H1 (cell line): Measurements from ENCODE around the gene LRP8. TPM values are rescaled to one million over a fixed set of nuclear protein-coding genes. Genes with fewer than 3 reads are reported as not detected.

ENCODE experiments used
- CTCF ChIA-PET: fragments of 300-600 bp; sonication (Branson Sonifier 250); formaldehyde crosslinking; loops from one replicate; lab custom pipeline; 2021; ENCODE audit not compliant: partially characterized antibody; lab: Charles Lee
- POLR2A ChIA-PET: fragments of 300-600 bp; sonication (Branson Sonifier 250); formaldehyde crosslinking; loops from one replicate; lab custom pipeline; 2021; ENCODE audit warnings: inconsistent platforms; ENCODE audit not compliant: partially characterized antibody; lab: Charles Lee
- DNase-seq, 2 experiments: peaks; one replicate each; pipeline versions ENCODE4 v3.0.0 to v3.0.0-alpha.2; 2010 to 2022; ENCODE audit warnings: low spot score in 2 of 2, low read depth in 1 of 2, mixed read lengths in 1 of 2
- FAIRE-seq: peaks from 2 replicates; lab custom pipeline; 2011; peaks lifted over from hg19 to GRCh38; lab: Jason Lieb, UNC
- H2AFZ ChIP-seq: 2 replicates; pipeline ENCODE4 v1.8.1; 2012; ENCODE audit warnings: low read length, inconsistent platforms
- H2AK5ac ChIP-seq: 2 replicates; pipeline ENCODE4 v1.6.1; 2013; ENCODE audit warnings: low read depth, low read length
- H2BK120ac ChIP-seq: replicated peaks from 2 replicates; pipeline ENCODE3; 2013; ENCODE audit warnings: low read depth, low read length, inconsistent platforms
- H2BK12ac ChIP-seq: 2 replicates; pipeline ENCODE4 v1.6.1; 2013; ENCODE audit warnings: low read depth, low read length
- H2BK15ac ChIP-seq: 2 replicates; pipeline ENCODE4 v1.6.1; 2013; ENCODE audit warnings: low read length
- H2BK20ac ChIP-seq: 2 replicates; pipeline ENCODE4 v1.6.1; 2013; ENCODE audit warnings: low read length
- H2BK5ac ChIP-seq: 2 replicates; pipeline ENCODE4 v1.6.1; 2013; ENCODE audit warnings: low read depth, low read length
- H3K14ac ChIP-seq: 2 replicates; pipeline ENCODE4 v1.6.1; 2013; ENCODE audit warnings: inconsistent platforms; ENCODE audit not compliant: insufficient read length
- H3K18ac ChIP-seq: 2 replicates; pipeline ENCODE4 v1.6.1; 2013; ENCODE audit warnings: low read length; ENCODE audit errors: extremely low read depth
- H3K23ac ChIP-seq: 2 replicates; pipeline ENCODE4 v1.6.1; 2013; ENCODE audit warnings: inconsistent platforms; ENCODE audit not compliant: insufficient read length
- H3K23me2 ChIP-seq: 2 replicates; pipeline ENCODE4 v1.6.1; 2013; ENCODE audit warnings: low read depth, low read length
- H3K27ac ChIP-seq: 2 replicates; pipeline ENCODE4 v1.6.1; 2011; ENCODE audit warnings: low read depth, low read length, inconsistent platforms
- H3K27me3 ChIP-seq, 4 experiments: replicated peaks in 1 of 4; 1 replicate in 1 of 4; 2 replicates in 3 of 4; pipeline versions ENCODE4 v1.6.1 to v1.8.1; 2011 to 2013; ENCODE audit warnings: low read length in 3 of 4, mild to moderate bottlenecking in 3 of 4, inconsistent platforms in 2 of 4, mixed read lengths in 2 of 4, moderate library complexity in 1 of 4; ENCODE audit not compliant: control insufficient read depth in 3 of 4, insufficient read depth in 3 of 4; ENCODE audit errors: extremely low read depth in 1 of 4
- H3K36me3 ChIP-seq, 4 experiments: 2 replicates each; pipeline versions ENCODE4 v1.6.1 to v1.8.1; 2011 to 2013; ENCODE audit warnings: mild to moderate bottlenecking in 4 of 4, low read length in 3 of 4, moderate library complexity in 2 of 4, control low read depth in 1 of 4, inconsistent platforms in 1 of 4; ENCODE audit not compliant: insufficient read depth in 4 of 4, control insufficient read depth in 2 of 4
- H3K4ac ChIP-seq: replicated peaks from 2 replicates; pipeline ENCODE3; 2013; ENCODE audit warnings: low read length, low read depth, mixed read lengths, inconsistent platforms; ENCODE audit not compliant: insufficient read length
- H3K4me1 ChIP-seq, 4 experiments: replicated peaks in 1 of 4; 1 replicate in 1 of 4; 2 replicates in 3 of 4; pipeline versions ENCODE4 v1.6.1 to v1.8.1; 2011 to 2013; ENCODE audit warnings: low read length in 3 of 4, inconsistent platforms in 2 of 4, mixed read lengths in 1 of 4; ENCODE audit not compliant: insufficient read depth in 4 of 4, control insufficient read depth in 3 of 4
- H3K4me2 ChIP-seq, 2 experiments: 2 replicates each; pipeline versions ENCODE4 v1.6.1 to v1.8.1; 2011 to 2013; ENCODE audit warnings: low read depth in 2 of 2, low read length in 2 of 2, control low read depth in 1 of 2, inconsistent platforms in 1 of 2, mild to moderate bottlenecking in 1 of 2; ENCODE audit not compliant: insufficient read depth in 1 of 2
- H3K4me3 ChIP-seq, 4 experiments: fragments of 200-600, 300-600 bp in 1 of 4; sonication (generic), shearing (Covaris generic), sonication (Bioruptor Twin) in 1 of 4; 2 replicates each; pipeline versions ENCODE4 v1.5.1 to v1.8.1; 2011 to 2016; ENCODE audit warnings: low read length in 4 of 4, low read depth in 3 of 4, control low read depth in 2 of 4, inconsistent platforms in 2 of 4, mild to moderate bottlenecking in 2 of 4, mixed read lengths in 1 of 4, moderate library complexity in 1 of 4; ENCODE audit not compliant: insufficient read depth in 2 of 4; ENCODE audit errors: extremely low read depth in 1 of 4
- H3K56ac ChIP-seq: replicated peaks from 2 replicates; pipeline ENCODE3; 2013; ENCODE audit warnings: low read depth, mild to moderate bottlenecking, mixed read lengths, low read length, inconsistent platforms; ENCODE audit not compliant: insufficient read length
- H3K79me1 ChIP-seq: 2 replicates; pipeline ENCODE4 v1.6.1; 2013; ENCODE audit warnings: low read depth, low read length, control low read depth
- H3K79me2 ChIP-seq, 2 experiments: 2 replicates each; pipeline versions ENCODE4 v1.6.1 to v1.8.1; 2012 to 2013; ENCODE audit warnings: low read length in 2 of 2, mild to moderate bottlenecking in 2 of 2, inconsistent platforms in 1 of 2; ENCODE audit not compliant: insufficient read depth in 2 of 2, control insufficient read depth in 1 of 2
- H3K9ac ChIP-seq, 4 experiments: replicated peaks in 1 of 4; 1 replicate in 1 of 4; 2 replicates in 3 of 4; pipeline versions ENCODE4 v1.6.1 to v1.8.1; 2011 to 2013; ENCODE audit warnings: low read depth in 3 of 4, low read length in 3 of 4, control low read depth in 2 of 4, mild to moderate bottlenecking in 2 of 4, moderate library complexity in 2 of 4, inconsistent platforms in 1 of 4; ENCODE audit errors: extremely low read depth in 1 of 4
- H3K9me3 ChIP-seq, 2 experiments: 2 replicates each; pipeline versions ENCODE4 v1.6.1 to v1.8.1; 2012 to 2013; ENCODE audit warnings: mild to moderate bottlenecking in 2 of 2, moderate library complexity in 2 of 2, control low read depth in 1 of 2, inconsistent platforms in 1 of 2, low read depth in 1 of 2, low read length in 1 of 2, mixed read lengths in 1 of 2; ENCODE audit not compliant: insufficient read depth in 2 of 2
- H4K20me1 ChIP-seq, 2 experiments: replicated peaks in 1 of 2; 2 replicates each; pipeline versions ENCODE3 to v1.8.1; 2011 to 2013; ENCODE audit warnings: inconsistent platforms in 2 of 2, low read length in 2 of 2, mild to moderate bottlenecking in 1 of 2; ENCODE audit not compliant: insufficient read depth in 2 of 2, control insufficient read depth in 1 of 2
- H4K5ac ChIP-seq: 2 replicates; pipeline ENCODE4 v1.6.1; 2013; ENCODE audit warnings: low read length, low read depth, mixed read lengths, inconsistent platforms; ENCODE audit not compliant: insufficient read length
- H4K8ac ChIP-seq: 2 replicates; pipeline ENCODE4 v1.8.0; 2013; ENCODE audit warnings: mild to moderate bottlenecking, moderate library complexity, low read length, inconsistent platforms; ENCODE audit not compliant: insufficient read depth; ENCODE audit errors: extremely low read depth
- H4K91ac ChIP-seq: replicated peaks from 2 replicates; pipeline ENCODE3; 2013; ENCODE audit warnings: low read length, mixed read lengths, inconsistent platforms; ENCODE audit not compliant: insufficient read length
- BACH1 ChIP-seq: IDR thresholded peaks from 2 replicates; pipeline ENCODE4 v1.6.1; 2012; ENCODE audit warnings: low read length, improper control_type of control experiment
- HDAC6 ChIP-seq: IDR thresholded peaks from one replicate; pipeline ENCODE4 v1.7.1; 2012; ENCODE audit warnings: low read depth, mild to moderate bottlenecking, inconsistent platforms, low read length, moderate library complexity
- MAFK ChIP-seq: IDR thresholded peaks from 2 replicates; pipeline ENCODE4 v1.6.1; 2012; ENCODE audit warnings: low read depth, mild to moderate bottlenecking, improper control_type of control experiment, low read length
- NRF1 ChIP-seq: IDR thresholded peaks from 2 replicates; pipeline ENCODE4 v1.6.1; 2011; ENCODE audit warnings: mild to moderate bottlenecking, low read depth, low read length, improper control_type of control experiment
- POLR2A ChIP-seq, 2 experiments: IDR thresholded peaks; 1 replicate in 1 of 2; 2 replicates in 1 of 2; pipeline ENCODE4 v1.6.1; 2011; ENCODE audit warnings: low read depth in 2 of 2, low read length in 2 of 2, mild to moderate bottlenecking in 2 of 2; ENCODE audit errors: control extremely low read depth in 1 of 2
- POLR2AphosphoS5 ChIP-seq: IDR thresholded peaks from 2 replicates; pipeline ENCODE4 v1.6.1; 2011; ENCODE audit warnings: low read depth, low read length
- RAD21 ChIP-seq, 2 experiments: IDR thresholded peaks in 1 of 2; conservative IDR thresholded peaks in 1 of 2; 2 replicates each; pipeline ENCODE4 v1.6.1; 2011; ENCODE audit warnings: low read depth in 2 of 2, low read length in 2 of 2, improper control_type of control experiment in 1 of 2, inconsistent platforms in 1 of 2, mild to moderate bottlenecking in 1 of 2, moderate library complexity in 1 of 2
- RFX5 ChIP-seq: IDR thresholded peaks from 2 replicates; pipeline ENCODE4 v1.6.1; 2011; ENCODE audit warnings: low read depth, low read length, improper control_type of control experiment, borderline replicate concordance
- SAP30 ChIP-seq: fragments of 300-600 bp; sonication (generic); IDR thresholded peaks from 2 replicates; pipeline ENCODE4 v1.7.1; 2012; ENCODE audit warnings: low read length, moderate library complexity, mild to moderate bottlenecking, inconsistent platforms; ENCODE audit not compliant: insufficient read depth, insufficient replicate concordance
- SP1 ChIP-seq: IDR thresholded peaks from 2 replicates; pipeline ENCODE4 v1.6.1; 2011; ENCODE audit warnings: low read depth, low read length
- TEAD4 ChIP-seq: IDR thresholded peaks from 2 replicates; pipeline ENCODE4 v1.6.1; 2012; ENCODE audit warnings: low read depth, low read length, inconsistent platforms, mixed read lengths
- ZNF274 ChIP-seq: IDR thresholded peaks from 2 replicates; pipeline ENCODE4 v1.7.0; 2012; ENCODE audit warnings: low read length, borderline replicate concordance; ENCODE audit errors: extremely low read depth
- WGBS, 2 experiments: shearing (Covaris generic) in 1 of 2; methylation state at CpG; one replicate each; pipeline versions ENCODE4 v1.1.6 to v1.1.7; 2013 to 2015; ENCODE audit warnings: low lambda C conversion rate in 2 of 2, mixed read lengths in 2 of 2, inconsistent platforms in 1 of 2, low coverage in 1 of 2, missing lambda C conversion rate in 1 of 2; ENCODE audit not compliant: insufficient replicate concordance in 2 of 2, insufficient coverage in 1 of 2, insufficient read length in 1 of 2; ENCODE audit errors: extremely low coverage in 1 of 2, missing lambda C conversion rate in 1 of 2; 5-methylcytosine and 5-hydroxymethylcytosine counted together
- polyA plus RNA-seq, 7 experiments: library from polyadenylated mRNA; depleted of rRNA in 3 of 7; stranded (reverse) in 5 of 7; unstranded in 2 of 7; fragments of >200 nt in 5 of 7; fragments of 200-250 nt in 2 of 7; gene quantifications; 1 replicate in 5 of 7; 2 replicates in 1 of 7; 4 replicates in 1 of 7; pipeline versions ENCODE4 v1.2.1 to v1.2.3, GENCODE V29; 2011 to 2013; ENCODE audit warnings: missing spikeins in 2 of 7, mixed read lengths in 2 of 7
- total RNA-seq: library from RNA; stranded (reverse); fragmentation: NEBNext Ultra II Directional; extraction: Animal tissue kit (Norgen Biotek cat#: 25700); gene quantifications from 2 replicates; pipeline ENCODE4 v1.2.1, GENCODE V29; 2021
- TF ChIP-seq, protein P1 (sequence below): IDR thresholded peaks from 2 replicates; pipeline ENCODE4 v1.6.1; 2012; ENCODE audit warnings: inconsistent platforms

LRP8 gene
- total and polyA plus RNA-seq, 2 of the 8 experiments (the other 6 are each of a cell fraction or from before 2014, with no cell fraction given), result 63.2 to 66.4 TPM

DNA sequence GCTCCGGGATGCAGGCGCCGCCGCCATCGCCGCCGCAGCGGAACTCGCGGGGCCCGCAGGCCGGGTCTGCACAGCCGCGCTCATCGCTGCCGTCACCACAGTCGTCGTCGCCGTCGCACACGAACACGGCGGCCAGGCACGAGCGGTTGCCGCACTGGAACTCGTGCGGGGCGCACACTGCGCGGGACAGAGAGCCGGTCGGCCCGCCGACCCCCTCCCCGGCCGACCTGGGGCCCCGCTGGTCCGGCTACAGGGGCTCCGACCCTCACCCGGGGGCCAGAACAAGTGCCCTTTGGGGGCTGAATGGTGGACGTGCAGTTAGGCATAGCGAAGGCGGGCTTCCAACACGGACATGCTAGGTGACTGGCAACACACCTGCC lies 51.0 kb downstream of the LRP8 start:
- no peak overlapping the region for H2BK12ac ChIP-seq
- 90% methylated on average over 31 of the region's 46 CpGs; no CpG with 5 or more reads in 1 of the 2 experiments for WGBS, 2 experiments
- peaks cover 9 to 60% (median 44%) of the 10 kb centered on the region in 4 experiments; a peak in 7 of 8 replicates for H3K36me3 ChIP-seq
- TF ChIP-seq MAFK, result no peak
- no peak for TF ChIP-seq RFX5
- TF ChIP-seq RAD21 (IDR thresholded peaks at IDR 0.05 in 1 of 2, conservative IDR thresholded peaks at IDR 0.05 in 1 of 2; ENCODE audit: low read depth in 2 of 2, low read length in 2 of 2), result no peak
- no peak for TF ChIP-seq SAP30
- no peak for TF ChIP-seq HDAC6
- TF ChIP-seq BACH1, result no peak
- no peak for TF ChIP-seq TEAD4
- no peak for TF ChIP-seq POLR2AphosphoS5
- no peak for TF ChIP-seq POLR2A (IDR thresholded peaks at IDR 0.05; ENCODE audit: control extremely low read depth in 1 of 2, low read depth in 2 of 2, low read length in 2 of 2)
- no peak for TF ChIP-seq NRF1
- TF ChIP-seq, protein P1, sequence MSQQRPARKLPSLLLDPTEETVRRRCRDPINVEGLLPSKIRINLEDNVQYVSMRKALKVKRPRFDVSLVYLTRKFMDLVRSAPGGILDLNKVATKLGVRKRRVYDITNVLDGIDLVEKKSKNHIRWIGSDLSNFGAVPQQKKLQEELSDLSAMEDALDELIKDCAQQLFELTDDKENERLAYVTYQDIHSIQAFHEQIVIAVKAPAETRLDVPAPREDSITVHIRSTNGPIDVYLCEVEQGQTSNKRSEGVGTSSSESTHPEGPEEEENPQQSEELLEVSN, result no peak
- no peak for TF ChIP-seq ZNF274
- TF ChIP-seq SP1, result no peak
- H3K79me1 ChIP-seq, result 0 out of 2 replicates have a peak, but pooled peaks cover 3% of the 10 kb centered on the region
- H4K8ac ChIP-seq, result peak overlapping the region; percentile 11; the same call in 1 of the 2 replicates
- no peaks in the 10 kb centered on the region for H3K9me3 ChIP-seq
- no peak overlapping the region for H3K23ac ChIP-seq
- no peak overlapping the region for H3K27ac ChIP-seq
- no peak overlapping the region for H2BK15ac ChIP-seq
- H4K91ac ChIP-seq, result no peak overlapping the region
- H4K20me1 ChIP-seq, result peaks cover 4% of the 10 kb centered on the region in 2 experiments
- H2BK20ac ChIP-seq, result no peak overlapping the region
- H3K18ac ChIP-seq, result no peak overlapping the region
- no peak overlapping the region for H2BK5ac ChIP-seq
- no peak for FAIRE-seq
- H2BK120ac ChIP-seq, result no peak overlapping the region
- H3K4me1 ChIP-seq, result no peaks in the 10 kb centered on the region
- no peak overlapping the region for H3K9ac ChIP-seq
- no peaks in the 10 kb centered on the region for H3K79me2 ChIP-seq
- no peak overlapping the region for H3K14ac ChIP-seq
- POLR2A ChIA-PET, result no interaction called here
- H3K27me3 ChIP-seq, result no peaks in the 10 kb centered on the region
- DNase-seq, result no peak
- no peaks in the 10 kb centered on the region for H3K23me2 ChIP-seq
- no peak overlapping the region for H3K4ac ChIP-seq
- H2AK5ac ChIP-seq, result no peak overlapping the region
- H4K5ac ChIP-seq, result no peak overlapping the region
- H3K56ac ChIP-seq, result no peak overlapping the region
- H3K4me2 ChIP-seq, result no peak overlapping the region
- H3K4me3 ChIP-seq, result no peak overlapping the region
- CTCF ChIA-PET, result interaction anchor here (0.7 to 7.0 kb wide), 11 partner anchors 8 to 316 kb away, joined by 3 to 103 read pairs (median 10); no protein-coding TSS in a partner anchor
- no peak overlapping the region for H2AFZ ChIP-seq
